GM11168 (cell line): ENCODE measurements around the gene ADRM1.

Experiments
- in situ Hi-C: fragments of 300-500 bp; cut with MboI; formaldehyde crosslinking; loops from one replicate; pipeline ENCODE4 v1.12.0; 2022; ENCODE audit warnings: low sequenced_read_pairs; ENCODE audit not compliant: unreplicated experiment

The ADRM1 gene

DNA sequence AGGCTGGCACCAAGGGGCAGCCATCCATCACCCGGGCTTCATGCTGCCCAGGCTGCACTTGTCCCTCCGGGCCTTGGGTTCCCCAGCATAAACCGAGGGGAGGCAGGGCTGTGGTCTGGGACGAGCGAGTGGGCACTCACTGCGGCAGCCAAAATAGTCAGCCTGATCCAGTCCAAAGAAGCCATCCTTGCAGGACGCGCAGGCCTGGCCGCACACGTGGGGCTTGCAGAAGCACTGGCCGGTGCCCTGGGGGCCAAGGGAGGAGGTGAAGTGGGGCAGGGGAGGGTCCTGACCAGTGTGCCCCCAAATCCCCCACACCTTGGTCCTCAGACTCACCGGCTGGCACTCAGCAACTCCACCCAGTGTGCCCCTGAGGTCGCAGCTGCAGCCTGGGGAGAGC, 32.1 kb downstream of the ADRM1 start:
- in situ Hi-C loops, result no loop called here

DNA sequence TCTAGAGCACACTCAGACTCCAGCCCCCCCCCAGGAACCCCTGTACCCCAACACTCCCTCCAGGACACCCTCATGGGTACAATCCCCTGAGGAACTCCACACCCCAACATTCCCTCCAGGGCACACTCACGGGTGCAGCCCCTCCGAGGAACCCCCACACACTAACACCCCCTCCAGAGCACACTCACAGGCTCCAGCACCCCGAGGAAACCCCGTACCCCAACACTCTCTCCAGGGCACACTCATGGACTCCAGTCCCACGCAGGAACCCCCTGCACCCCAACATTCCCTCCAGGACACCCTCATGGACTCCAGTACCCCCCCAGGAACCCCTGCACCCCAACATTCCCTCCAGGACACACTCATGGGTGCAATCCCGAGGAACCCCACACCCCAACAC, 32.7 kb downstream of the ADRM1 start:
- in situ Hi-C loops, result no loop called here

DNA sequence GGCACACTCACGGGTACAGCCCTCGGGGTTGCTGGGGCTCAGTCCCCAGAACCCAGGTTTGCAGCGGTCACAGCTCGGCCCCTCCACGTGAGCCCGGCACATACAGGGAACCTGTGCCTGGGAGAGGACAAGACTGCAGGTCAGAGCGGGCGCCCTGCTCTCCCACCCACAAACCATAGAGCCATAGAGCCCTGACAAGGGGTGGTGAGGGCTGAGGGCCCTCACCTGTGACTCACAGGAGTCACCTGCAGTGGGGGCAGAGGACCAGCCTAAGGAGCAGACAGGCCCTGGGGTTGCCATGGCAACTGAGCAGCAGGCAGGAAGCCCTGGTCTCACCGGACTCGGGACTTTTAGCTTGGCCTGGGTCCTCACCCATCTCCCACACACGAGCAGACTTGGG, 33.5 kb downstream of the ADRM1 start:
- in situ Hi-C loops, result no loop called here

DNA sequence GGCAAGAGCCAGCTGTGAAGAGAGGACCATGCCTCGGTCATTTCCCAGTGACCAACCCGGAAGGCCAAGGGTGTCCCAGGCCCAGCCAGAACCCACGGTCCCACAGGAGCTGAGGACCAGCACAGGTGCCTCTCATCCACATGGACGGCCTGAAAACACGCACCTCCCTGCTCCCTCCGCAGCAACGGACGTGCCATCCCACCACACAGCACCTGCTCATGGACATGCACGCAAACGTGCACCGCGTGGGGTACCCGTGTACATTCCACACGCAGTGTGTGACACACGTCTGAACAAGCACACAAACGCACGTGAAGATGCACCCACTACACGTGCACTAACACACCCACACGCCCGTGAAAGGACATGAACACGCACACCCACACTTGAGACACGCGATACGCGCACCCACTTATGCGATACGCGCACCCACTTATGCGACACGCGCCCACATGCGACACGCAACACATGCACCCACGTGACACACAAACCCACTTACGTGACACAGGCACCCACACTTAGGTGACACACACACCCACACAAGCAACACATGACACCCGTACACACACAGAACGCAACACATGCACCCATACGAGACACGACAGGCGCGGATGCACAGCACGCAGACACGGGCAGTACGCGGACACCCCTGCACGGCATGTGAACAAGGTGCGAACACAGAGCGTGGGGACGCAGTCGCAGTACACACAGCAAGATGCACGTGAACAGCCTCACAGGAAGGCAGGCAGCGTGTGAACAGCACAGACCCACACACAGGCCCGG, 34.2 kb downstream of the ADRM1 start:
- in situ Hi-C loops, result no loop called here

DNA sequence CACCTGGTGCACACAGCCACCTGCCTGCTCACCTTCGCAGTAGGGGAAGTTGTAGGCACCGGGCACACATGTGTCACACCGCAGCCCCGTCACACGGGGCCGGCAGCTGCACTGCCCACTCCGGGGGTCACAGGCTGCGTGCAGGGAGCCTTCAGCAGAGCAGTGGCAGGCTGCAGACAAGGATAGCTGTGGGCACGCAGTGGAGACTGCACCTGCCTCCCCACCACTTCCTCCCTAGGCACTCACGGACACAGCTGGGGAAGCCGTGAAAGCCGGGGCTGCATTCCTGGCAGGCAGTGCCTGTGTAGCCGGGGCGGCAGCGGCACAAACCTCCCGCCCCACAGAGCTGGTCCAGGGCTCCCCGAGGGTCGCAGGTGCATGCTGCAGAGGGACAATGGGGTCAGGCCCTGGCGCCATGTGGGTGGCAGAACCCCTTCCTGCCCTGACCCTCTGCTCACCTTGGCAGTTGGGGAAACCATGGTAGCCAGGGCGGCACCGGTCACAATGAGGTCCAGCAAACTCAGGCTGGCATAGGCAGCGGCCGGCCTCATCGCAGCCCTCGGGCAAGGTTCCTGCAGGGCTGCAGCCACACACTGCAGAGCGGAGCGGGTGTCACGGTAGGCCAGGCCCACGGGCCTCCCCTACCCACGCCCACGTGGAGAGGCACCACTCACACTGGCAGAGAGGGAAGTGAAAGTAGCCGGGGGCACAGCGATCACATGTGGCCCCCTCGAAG, 34.9 kb downstream of the ADRM1 start:
- in situ Hi-C loops, result no loop called here

DNA sequence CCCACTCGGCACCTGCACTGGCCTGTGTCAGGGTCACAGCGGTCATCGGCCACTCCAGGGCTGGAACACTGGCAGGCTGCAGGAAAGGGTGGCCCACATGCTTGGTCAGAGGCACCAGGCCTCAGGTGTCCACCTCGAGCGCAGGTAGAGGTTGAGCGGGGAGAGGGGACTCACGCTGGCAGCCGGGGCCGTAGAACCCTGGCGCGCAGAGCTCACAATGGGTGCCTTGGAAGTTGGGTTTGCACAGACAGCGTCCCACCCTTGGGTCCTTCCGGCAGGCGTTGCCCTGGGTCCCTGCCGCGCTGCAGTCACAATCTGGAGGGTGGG, 35.5 kb downstream of the ADRM1 start:
- in situ Hi-C loops, result no loop called here

DNA sequence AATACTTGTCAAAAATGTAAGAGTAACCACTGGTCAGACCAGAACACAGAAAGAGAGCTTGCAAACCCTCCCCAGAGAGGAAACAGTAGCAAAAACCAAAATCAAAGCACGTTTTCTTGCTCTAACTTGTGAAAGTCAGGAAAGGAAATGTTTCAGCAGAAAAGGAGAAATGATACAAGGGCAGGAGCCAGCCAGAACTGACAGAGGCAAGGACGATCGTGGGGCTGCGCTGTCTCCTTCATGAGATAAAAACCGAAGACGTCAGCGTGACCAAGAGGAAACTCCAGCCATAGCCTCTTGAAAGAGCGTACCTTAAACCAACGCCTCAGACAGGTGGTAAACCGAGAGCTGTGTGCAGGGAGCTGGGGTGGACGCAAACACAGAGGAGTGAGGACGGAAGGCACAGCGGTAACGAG, 36.9 kb downstream of the ADRM1 start:
- in situ Hi-C loops, result no loop called here

DNA sequence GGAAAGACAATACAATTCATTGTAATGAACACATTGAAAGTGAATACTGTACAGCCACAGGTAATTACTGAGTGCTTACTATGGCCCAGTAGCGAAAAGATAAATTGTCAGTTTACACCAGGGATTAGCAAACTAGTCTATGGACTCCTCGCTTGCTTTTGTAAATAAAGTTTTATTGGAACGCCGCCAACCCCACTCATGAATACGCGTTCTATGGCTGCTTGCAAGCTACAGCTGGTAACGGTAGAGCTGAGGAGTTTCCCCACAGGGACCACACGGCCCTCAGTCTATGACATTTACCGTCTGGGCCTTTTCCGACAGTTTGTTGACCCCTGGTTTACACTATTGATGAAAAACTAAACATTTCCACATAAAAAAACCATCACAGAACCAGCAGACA, 40.1 kb downstream of the ADRM1 start:
- in situ Hi-C loops, result no loop called here

DNA sequence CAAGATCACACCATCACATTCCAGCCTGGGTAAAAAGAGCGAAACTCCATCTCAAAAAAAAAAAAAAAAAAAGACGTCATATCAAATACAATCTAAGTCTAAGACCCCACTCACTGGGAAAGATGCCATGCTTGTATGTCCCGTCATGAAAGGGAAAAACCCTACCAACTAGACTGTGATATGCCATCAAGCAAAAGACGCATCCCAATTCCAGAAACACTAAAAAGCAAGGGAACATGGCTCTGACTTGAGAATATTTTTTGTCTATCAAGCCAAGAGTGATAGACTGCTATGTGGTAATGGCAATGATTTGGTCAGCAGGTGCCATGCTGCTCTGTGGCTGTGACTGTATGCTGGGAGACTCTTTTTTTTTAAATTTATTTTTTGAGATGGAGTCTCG, 41.3 kb downstream of the ADRM1 start:
- in situ Hi-C loops, result no loop called here

DNA sequence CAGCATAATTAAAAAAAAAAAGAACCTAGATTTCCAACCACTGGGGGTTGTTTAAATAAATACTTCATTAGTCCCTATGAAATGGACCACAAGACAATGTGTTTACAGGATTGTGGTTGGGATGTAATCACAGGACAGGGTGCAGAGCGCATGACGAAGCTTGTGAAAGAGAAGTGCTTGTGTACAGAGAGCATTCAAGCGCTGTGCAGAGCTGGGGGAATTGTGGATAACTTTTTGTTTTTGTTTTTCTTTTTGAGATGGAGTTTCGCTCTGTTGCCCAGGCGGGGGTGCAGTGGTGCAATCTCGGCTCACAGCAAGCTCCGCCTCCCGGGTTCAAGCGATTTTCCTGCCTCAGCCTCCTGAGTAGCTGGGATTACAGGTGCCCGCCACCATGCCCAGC, 42.0 kb downstream of the ADRM1 start:
- in situ Hi-C loops, result no loop called here

DNA sequence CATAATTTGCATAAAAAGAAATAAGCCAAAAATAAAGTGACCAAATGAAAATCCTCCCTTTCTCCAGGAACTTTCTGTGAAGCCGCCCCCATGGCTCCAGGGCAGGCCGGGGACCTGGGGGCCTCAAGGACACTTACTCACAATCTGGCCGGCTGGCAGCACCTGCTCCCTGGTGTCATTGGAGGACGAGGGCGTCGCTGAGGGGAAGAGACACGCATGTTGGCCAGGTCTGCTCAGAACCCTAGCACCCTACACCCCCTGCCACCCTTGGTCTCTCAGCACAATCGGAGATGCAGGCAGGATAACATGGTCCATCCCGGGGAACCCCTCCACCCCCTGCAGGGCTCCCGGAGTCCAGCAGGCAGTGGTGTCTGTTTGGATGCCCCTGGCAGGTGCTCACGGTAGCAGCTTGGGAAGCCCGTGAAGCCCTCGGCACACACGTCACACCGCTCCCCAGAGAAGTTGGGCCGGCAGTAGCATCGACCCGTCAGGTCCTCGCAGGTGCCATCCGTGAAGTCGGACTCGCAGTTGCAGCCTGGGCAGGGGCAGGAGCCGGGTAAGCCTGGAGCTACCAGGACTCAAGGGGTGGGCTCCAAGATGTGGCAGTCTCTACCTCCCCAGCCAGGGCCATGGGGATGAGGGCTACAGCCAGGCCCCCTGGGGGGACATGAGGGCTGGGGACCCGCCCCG, 43.0 kb downstream of the ADRM1 start:
- in situ Hi-C loops, result no loop called here

DNA sequence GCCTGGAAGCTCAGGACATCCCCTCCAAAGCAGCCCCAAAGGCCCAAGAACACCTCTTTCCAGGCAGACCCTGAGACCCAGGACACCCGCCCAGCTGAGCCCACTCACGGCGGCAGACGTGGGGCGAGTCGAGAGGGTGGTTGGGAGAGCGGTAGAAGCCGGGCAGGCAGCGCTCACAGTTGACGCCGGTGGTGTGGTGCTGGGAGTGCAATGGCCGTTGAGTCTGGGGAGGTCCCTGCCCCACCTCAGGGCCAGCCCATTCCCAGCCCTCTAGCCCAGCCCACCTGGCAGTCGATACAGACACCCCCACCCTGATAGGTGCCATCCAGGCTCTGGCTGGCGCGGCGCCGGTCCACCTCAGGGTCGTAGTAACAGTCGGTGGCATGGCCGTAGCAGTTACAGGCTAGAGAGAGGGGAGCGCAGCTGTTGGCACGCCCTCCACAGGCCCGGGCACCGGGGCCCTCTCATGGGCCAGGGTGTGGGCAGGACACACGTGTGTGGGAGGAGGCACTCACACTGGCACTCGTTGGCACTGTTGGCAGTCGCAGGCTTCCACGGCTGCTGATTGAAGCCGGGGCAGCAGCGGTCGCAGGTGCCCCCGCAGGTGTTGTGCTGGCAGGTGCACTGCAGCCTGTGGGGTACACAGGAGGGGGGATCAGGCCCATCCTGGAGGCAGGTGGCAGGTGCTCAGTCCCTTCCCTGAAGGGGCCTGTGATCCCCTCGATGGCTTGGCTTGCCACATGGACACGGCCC, 43.8 kb downstream of the ADRM1 start:
- in situ Hi-C loops, result no loop called here

DNA sequence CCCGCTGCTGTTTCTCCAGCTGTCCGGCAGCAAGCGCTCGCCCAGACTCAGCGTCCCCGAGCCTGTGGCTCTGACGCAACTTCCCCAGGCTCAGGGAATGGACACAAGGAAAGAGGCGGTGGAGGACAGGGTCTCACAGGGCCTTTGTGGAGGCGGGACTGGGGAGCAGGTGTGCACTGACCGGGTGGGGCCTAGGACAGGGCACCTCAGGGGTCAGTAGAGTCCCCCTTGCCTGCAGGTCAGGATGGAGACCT, 44.3 kb downstream of the ADRM1 start:
- in situ Hi-C loops, result no loop called here

DNA sequence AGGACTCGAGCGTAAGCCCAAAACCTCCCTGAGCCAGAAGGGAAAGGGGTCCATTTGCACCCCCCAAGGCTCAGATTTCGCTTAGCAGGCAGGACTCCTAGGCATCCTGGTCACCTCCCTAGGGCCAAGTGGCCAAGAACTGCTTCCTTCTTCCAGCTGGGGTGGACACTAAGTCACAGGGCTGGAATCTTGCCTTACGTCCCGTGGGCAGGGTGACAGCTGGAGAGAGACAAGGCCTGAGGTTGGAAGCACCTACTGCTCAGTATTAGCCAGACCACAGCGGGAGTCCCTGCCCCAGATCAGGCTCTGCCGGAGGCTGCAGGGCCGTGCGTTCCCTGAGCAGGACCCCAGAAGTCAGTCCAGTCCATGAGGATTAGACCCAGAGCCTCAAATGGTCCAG, 44.6 kb downstream of the ADRM1 start:
- in situ Hi-C loops, result no loop called here

DNA sequence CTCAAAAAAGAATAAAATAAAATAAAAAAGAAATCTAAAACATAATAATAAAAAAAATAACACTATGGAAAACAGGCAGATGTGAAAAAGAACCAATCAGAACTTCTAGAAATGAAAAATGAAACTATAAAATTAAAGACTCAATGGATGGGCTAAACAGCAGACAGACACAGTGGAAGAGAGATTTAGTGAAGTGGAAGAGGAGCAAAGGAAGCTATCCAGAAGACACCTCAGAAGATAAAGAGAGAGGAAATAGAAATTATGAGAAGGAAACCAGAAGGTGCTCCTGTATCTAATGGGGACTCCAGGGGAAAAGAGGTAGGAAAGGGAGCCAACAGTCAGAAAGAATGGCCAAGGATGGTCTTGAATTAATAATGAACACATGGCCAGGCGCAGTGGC, 45.8 kb downstream of the ADRM1 start:
- in situ Hi-C loops, result no loop called here

DNA sequence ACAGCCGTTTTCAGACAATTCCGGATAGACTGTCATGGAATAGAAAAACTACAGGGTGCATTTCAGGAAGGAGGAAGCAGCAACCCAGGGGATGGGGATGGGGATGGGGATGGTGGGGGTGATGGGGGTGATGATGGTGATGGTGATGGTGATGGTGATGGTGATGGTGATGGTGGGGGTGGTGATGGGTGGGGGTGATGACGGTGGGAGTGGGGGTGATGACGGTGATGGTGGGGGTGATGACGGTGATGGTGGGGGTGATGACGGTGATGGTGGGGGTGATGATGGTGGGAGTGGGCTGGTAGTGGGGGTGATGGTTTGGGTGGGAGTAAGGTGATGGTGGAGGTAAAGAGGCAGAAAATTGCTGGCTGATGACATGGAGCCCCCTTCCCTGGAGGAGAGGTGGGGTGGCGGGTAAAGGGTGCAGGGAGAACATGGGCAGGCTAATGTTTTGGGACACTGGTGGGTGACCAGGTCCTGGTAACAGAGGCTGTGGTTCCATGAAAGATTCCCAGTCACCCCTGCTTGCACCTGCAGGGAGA, 46.8 kb downstream of the ADRM1 start:
- in situ Hi-C loops, result no loop called here

DNA sequence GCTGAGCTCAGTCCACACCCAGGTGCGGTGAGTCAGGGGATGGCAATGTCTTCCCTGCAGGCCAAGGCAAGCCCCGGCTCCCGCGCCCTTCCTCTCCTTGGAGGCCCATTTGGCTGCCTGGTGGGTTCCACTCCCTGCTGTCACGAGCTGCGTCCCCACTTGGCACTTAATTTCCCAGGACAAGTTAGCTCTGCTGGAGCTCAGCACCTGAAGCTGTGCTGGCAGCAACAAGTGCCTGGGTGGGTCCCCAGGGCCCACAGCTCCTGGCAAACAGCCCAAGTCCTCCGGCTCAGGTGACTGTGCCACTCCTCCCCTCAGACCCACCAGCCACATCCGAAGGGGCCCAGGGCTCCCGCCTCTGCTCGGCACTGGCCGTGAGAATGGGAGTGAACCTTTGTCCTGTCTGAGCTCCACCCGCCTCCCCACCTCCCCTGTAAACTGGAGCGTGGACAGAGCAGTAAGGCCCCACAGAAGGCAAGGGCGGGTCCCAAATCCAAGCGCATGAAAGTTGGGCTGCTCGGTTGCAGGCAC, 47.4 kb downstream of the ADRM1 start:
- in situ Hi-C loops, result no loop called here

DNA sequence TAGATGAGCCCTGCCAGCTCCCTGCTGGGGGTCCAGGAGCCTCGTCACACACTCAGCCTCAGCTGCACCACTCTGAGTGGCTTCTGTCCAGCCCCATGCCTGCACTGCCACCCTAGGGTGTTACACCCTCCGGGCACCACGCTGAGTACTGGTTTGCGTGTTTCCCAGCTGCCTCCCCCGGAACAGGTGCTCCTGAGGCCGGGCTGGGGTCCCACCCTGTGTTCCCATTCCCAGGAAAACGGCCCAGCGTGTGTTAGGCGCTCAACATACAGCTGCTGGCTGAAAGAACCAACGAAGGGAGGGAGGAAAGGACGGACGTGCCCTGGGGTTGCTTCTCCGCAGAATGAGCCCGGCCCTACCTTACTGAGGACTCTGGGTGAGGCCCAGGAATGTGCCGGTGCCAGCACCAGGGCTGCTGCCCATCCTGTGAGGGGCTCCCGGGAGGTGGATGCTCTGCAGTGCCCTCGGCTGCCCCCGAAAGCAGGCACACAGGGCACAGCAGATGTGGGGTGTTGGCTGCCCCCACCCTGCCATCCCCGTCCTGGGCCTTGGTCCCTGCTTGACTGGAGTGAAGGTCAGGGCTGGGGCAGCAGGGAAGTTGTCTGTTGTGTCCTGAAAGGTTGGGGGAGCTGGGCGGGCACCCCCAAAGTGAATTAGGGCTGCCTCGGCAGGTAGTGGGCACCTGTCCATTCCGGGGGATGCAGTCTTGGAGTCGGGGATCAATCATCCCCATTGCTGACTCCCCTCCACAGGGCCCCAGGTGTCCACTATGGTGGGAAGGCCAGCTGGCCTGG, 48.0 kb downstream of the ADRM1 start:
- in situ Hi-C loops, result no loop called here

DNA sequence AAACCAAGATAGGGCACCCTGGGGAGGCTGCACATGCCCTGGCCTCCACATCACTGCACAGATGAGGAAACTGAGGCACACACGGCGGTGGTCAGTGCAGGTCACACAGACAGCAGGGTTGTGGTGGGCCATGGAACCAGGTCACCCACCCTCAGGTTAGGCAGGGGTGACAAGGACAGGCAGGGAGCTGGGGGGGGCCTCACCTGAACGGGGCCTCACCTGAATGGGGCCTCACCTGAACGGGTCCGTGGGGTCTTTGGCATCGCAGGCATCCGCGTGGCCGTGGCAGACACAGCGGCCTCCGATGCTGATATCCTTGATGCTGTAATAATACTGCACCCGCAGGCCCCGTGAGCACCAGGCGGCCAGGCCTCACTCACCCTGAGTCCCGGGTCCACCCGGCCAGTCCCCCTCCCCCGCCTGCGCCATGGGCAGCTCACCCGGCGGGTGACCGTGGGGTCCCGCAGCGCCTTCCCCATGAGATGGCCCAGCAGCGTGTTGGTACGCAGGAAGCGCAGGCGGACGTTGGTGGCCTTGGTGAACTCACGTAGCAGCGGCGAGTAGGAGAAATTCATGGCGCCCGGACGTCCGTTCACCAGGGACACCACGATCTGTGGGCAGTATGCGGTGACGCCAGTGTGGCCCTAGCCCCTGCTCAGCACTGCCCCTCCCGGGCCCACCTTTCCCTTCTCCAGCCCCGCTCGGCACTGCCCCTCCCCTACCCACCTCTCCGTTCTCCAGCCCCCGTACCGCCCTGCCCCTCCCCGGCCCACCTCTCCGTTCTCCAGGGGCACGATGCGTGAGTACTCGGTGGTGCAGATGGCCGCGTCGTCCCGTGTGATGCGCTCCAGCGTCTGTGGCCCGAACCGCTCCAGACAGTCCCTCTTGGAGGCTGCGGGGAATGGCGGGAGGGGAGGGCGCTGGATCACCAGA, 48.9 kb downstream of the ADRM1 start:
- in situ Hi-C loops, result no loop called here
